ENCODE data around the gene ERBB4. TPM values are rescaled to one million over a fixed set of nuclear protein-coding genes. Genes with fewer than 3 reads are reported as not detected.

Gene ERBB4
- total RNA-seq, 4 donors from 2014 or later, result 0.09 to 0.67 TPM; not detected in 2

DNA sequence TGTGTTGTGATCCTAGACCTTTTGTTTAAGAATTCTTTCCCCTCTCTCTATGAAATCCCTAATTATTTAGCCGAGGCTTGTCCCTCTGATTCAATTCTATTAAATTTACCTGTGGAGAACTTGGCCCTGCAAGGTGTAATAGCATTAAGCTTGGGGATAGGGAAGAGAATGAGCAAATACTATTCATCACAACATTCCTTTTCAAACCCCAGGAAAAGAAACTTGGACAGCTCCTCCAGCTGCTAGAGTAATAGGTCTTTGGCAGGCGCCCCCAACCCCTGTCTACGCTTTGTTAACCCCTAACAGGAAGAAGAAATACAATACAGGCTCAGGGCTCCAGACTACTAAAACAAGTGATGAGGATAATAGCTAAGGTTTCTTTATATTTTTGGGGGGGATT lies 1025.2 kb downstream of the ERBB4 start:
- H3K27ac ChIP-seq, result no peak overlapping the region
- H3K36me3 ChIP-seq, result no peaks in the 10 kb centered on the region
- no peaks in the 10 kb centered on the region for H3K4me1 ChIP-seq
- TF ChIP-seq, protein P1, sequence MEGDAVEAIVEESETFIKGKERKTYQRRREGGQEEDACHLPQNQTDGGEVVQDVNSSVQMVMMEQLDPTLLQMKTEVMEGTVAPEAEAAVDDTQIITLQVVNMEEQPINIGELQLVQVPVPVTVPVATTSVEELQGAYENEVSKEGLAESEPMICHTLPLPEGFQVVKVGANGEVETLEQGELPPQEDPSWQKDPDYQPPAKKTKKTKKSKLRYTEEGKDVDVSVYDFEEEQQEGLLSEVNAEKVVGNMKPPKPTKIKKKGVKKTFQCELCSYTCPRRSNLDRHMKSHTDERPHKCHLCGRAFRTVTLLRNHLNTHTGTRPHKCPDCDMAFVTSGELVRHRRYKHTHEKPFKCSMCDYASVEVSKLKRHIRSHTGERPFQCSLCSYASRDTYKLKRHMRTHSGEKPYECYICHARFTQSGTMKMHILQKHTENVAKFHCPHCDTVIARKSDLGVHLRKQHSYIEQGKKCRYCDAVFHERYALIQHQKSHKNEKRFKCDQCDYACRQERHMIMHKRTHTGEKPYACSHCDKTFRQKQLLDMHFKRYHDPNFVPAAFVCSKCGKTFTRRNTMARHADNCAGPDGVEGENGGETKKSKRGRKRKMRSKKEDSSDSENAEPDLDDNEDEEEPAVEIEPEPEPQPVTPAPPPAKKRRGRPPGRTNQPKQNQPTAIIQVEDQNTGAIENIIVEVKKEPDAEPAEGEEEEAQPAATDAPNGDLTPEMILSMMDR (IDR thresholded peaks at IDR 0.05), result no peak
- no peak for DNase-seq
- H3K4me3 ChIP-seq, result no peak overlapping the region
- no peaks in the 10 kb centered on the region for H3K27me3 ChIP-seq
- no peaks in the 10 kb centered on the region for H3K9me3 ChIP-seq

DNA sequence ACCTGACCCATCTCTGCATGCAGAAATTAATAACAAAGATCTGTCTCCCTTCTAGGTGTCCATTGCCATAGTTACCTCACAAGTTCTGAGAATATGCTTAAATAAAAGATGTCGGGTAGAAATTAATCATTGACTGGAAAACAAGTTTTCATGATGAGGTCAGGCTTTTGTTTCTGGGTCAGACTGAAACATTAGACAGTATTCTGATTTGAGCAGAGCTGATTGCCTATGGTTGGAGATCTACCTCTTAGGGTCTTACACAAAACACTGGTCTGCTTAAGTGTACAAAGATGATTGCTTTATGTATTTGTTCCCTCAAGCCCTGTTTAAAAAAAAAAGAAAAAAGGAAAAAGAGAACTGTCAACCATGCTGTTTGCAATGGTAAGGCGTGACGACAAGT lies 1025.8 kb downstream of the ERBB4 start:
- no peaks in the 10 kb centered on the region for H3K27me3 ChIP-seq
- DNase-seq, result no peak

DNA sequence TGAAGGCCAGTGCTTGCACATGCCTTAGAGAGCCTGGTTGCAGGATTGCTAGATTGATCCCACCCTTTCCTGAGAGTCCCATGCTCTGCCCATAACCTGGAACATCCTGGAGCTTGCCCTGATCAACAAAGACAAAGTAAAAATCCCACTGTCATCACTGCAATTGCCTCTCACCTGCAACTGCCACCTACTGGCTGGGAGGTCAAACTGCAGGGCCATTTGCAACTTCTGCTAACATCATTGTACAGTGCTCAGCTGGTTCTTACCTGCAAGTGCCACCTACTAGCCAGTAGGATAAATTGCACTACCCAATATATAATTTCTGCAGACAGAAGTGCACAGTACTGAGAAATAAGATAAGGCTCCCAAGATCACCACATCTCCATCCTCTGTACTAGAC lies 1034.7 kb downstream of the ERBB4 start:
- H3K36me3 ChIP-seq, result no peaks in the 10 kb centered on the region
- no peak for TF ChIP-seq POLR2A (IDR thresholded peaks at IDR 0.05)
- TF ChIP-seq, protein P1 (IDR thresholded peaks at IDR 0.05), result no peak

More for the DNA sequence above, 1025.8 kb downstream of the ERBB4 start:
- H3K9me3 ChIP-seq, result no peaks in the 10 kb centered on the region
- no peak overlapping the region for H3K4me3 ChIP-seq
- H3K27ac ChIP-seq, result no peak overlapping the region
- H3K4me1 ChIP-seq, result no peaks in the 10 kb centered on the region
- no peaks in the 10 kb centered on the region for H3K36me3 ChIP-seq
- TF ChIP-seq POLR2A (IDR thresholded peaks at IDR 0.05), result no peak
- TF ChIP-seq, protein P1 (IDR thresholded peaks at IDR 0.05), result no peak

DNA sequence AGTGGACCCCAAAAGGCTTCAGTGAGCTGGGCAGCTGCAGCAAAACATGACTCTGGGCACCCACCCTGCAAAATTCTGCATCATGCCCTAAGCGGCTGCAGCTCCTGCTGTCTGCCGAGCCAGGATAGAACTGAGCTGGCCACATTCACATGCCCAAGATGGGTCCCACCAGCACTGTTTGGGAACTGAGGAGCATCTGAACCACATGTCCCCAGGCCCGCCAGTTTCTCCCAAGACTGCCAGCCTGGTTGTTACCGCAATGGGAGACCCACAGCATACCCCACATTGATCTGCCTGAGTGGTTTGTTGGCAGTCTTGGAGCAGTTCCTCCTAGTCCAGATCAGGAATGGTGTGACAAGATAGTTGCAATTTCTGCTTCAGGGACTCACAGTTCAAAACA lies 1035.4 kb downstream of the ERBB4 start:
- H3K9me3 ChIP-seq, result no peaks in the 10 kb centered on the region
- H3K4me1 ChIP-seq, result no peaks in the 10 kb centered on the region
- H3K27me3 ChIP-seq, result no peaks in the 10 kb centered on the region
- H3K36me3 ChIP-seq, result no peaks in the 10 kb centered on the region
- H3K4me3 ChIP-seq, result no peak overlapping the region
- no peak overlapping the region for H3K27ac ChIP-seq
- no peak for TF ChIP-seq POLR2A (IDR thresholded peaks at IDR 0.05)
- TF ChIP-seq, protein P1 (IDR thresholded peaks at IDR 0.05), result no peak
- DNase-seq, result no peak

More for the DNA sequence above, 1034.7 kb downstream of the ERBB4 start:
- H3K9me3 ChIP-seq, result no peaks in the 10 kb centered on the region
- H3K4me3 ChIP-seq, result no peak overlapping the region
- no peak for DNase-seq
- no peak overlapping the region for H3K27ac ChIP-seq
- no peaks in the 10 kb centered on the region for H3K27me3 ChIP-seq
- H3K4me1 ChIP-seq, result no peaks in the 10 kb centered on the region

DNA sequence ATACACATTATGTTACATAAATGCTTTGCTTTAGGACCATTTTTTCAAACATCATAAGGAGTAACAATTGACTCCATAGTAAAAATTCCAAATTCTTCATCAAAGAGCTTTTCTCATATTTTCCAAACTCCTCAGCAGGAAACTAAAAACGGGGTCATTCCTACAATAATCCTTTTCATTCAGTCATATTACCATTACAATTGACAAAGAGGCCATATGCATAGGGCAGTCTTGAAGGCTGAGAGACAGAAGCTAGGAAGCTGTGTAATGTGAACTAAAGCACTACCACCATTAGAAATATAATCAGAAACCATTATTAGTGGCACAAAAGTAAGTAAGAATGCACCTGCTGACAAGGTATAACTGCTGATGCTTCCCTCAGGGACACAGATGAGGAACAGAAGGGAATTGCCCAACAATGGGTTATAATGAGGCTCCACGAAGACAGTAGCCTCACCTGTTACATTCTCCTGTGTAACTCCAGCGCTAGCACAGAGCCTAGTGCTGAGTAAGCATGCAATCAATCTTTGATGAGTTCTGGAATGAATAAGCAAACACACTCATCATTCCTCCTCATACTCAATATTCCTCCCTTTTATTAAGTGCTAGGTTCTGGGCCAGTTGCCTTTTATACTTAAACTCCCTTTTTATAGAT lies 1039.9 kb downstream of the ERBB4 start:
- no peak for DNase-seq
- no peaks in the 10 kb centered on the region for H3K27me3 ChIP-seq
- H3K9me3 ChIP-seq, result no peaks in the 10 kb centered on the region
- no peak for TF ChIP-seq POLR2A (IDR thresholded peaks at IDR 0.05)
- TF ChIP-seq, protein P1 (IDR thresholded peaks at IDR 0.05), result no peak
- H3K4me3 ChIP-seq, result no peak overlapping the region
- H3K27ac ChIP-seq, result no peak overlapping the region
- no peaks in the 10 kb centered on the region for H3K36me3 ChIP-seq
- H3K4me1 ChIP-seq, result no peaks in the 10 kb centered on the region

DNA sequence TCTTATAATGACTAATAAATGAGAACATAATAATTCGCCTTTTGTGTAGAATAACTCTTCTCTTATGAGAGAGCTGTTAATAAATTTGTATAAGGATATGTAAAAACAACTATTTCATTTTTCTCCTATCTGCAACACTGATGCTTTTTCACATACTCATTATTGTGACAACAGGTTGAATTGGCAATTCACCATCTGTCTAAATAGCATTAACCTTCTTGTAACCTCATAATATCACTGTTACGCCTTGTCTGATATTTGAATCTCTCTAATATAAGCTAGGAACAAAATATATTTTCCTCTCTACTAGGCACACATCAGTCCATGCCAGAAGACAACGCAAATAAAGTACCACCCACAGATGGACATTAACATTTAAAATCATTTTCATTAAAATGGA lies 1043.3 kb downstream of the ERBB4 start:
- TF ChIP-seq POLR2A (IDR thresholded peaks at IDR 0.05), result no peak
- TF ChIP-seq, protein P1 (IDR thresholded peaks at IDR 0.05), result no peak
- H3K9me3 ChIP-seq, result no peaks in the 10 kb centered on the region
- DNase-seq, result no peak

More for the DNA sequence above, 1043.3 kb downstream of the ERBB4 start:
- Histone ChIP-seq H3K27me3 (no peaks in the 10 kb centered on the region), H3K27ac (no peak overlapping the region), H3K36me3 (no peaks in the 10 kb centered on the region), H3K4me1 (no peaks in the 10 kb centered on the region), H3K4me3 (no peak overlapping the region)

All from Peyer's patch (tissue), 4 donors.